ENCODE data around the gene MEGF11.

MEGF11 gene

GRCh38 chr15:65991721-65992483, 261.6 kb downstream of the MEGF11 start:
- DNase-seq (ENCODE audit: insufficient read length, low spot score): no peak
- TF ChIP-seq POLR2A (IDR thresholded peaks at IDR 0.05; ENCODE audit: low read depth, low read length) (no peak), PAX5 (IDR thresholded peaks at IDR 0.05; ENCODE audit: insufficient read depth, low read length, severe bottlenecking) (no peak), SPI1 (IDR thresholded peaks at IDR 0.05; ENCODE audit: low read depth, low read length) (no peak), TAF1 (IDR thresholded peaks at IDR 0.05; ENCODE audit: low read depth, low read length) (no peak), POLR2AphosphoS5 (IDR thresholded peaks at IDR 0.05; ENCODE audit: low read depth, low read length) (no peak), POU2F2 (IDR thresholded peaks at IDR 0.05; ENCODE audit: low read depth, low read length) (no peak)
- no peak for FAIRE-seq

DNA sequence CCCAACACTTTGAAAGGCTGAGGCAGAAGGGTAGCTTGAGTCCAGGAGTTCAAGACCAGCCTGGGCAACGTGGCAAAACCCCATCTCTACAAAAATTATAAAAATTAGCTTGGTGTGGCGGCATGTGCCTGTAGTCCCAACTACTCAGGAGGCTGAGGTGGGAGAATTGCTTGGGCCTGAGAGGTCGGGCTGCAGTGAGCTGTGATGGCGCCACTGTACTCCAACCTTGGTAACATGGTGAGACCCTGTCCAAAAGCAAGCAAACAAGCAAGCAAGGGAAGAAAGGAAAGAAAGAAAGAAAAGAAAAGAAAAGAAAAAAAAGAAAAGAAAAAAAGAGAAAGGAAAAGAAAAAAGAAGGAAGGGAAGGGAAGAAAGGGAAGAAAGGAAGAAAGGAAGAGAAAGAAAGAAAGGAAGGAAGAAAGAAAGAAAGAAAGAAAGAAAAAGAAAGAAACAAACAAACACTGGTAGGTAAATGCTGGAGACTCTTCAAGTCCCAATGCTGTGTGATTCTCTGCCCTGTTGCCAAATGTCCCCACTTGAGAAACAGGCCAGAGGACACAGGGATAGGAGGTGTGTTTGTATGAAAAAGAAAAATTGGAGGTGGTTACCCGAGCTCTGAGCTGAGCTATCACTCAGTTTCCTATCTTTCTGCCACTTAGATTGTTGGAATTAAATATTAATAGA, 263.1 kb downstream of the MEGF11 start:
- FAIRE-seq (no peak), DNase-seq (ENCODE audit: insufficient read length, low spot score) (no peak)
- no peak for TF ChIP-seq POU2F2 (IDR thresholded peaks at IDR 0.05; ENCODE audit: low read depth, low read length)
- no peak for TF ChIP-seq POLR2AphosphoS5 (IDR thresholded peaks at IDR 0.05; ENCODE audit: low read depth, low read length)
- TF ChIP-seq SPI1 (IDR thresholded peaks at IDR 0.05; ENCODE audit: low read depth, low read length): no peak
- no peak for TF ChIP-seq POLR2A (IDR thresholded peaks at IDR 0.05; ENCODE audit: low read depth, low read length)

GRCh38 chr15:65987100-65987499, 266.4 kb downstream of the MEGF11 start:
- TF ChIP-seq TAF1 (IDR thresholded peaks at IDR 0.05; ENCODE audit: low read depth, low read length): no peak
- TF ChIP-seq SPI1 (IDR thresholded peaks at IDR 0.05; ENCODE audit: low read depth, low read length): no peak
- no peak for TF ChIP-seq POU2F2 (IDR thresholded peaks at IDR 0.05; ENCODE audit: low read depth, low read length)
- no peak for TF ChIP-seq POLR2AphosphoS5 (IDR thresholded peaks at IDR 0.05; ENCODE audit: low read depth, low read length)
- no peak for TF ChIP-seq PAX5 (IDR thresholded peaks at IDR 0.05; ENCODE audit: insufficient read depth, low read length, severe bottlenecking)
- no peak for TF ChIP-seq POLR2A (IDR thresholded peaks at IDR 0.05; ENCODE audit: low read depth, low read length)
- FAIRE-seq (no peak), DNase-seq (ENCODE audit: insufficient read length, low spot score) (no peak)

DNA sequence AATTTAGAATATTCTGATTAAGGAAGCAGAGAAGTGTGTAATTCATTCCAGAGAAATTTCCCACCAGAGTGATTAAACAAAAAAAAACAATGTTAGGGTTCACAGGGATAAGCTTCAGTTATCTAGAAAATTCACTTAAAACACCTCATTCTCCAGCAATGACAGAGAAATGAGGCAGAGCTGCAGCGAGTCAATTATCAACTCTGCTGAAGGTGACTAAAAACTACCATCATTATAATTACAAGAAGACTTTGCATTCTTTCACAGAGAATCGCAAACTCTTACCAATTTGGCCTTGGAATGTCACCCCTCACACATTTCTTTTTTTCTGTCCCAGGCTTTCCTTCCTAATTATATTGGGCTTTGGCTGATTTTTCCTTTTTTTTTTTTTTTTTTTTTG, 267.1 kb downstream of the MEGF11 start:
- FAIRE-seq: no peak
- no peak for DNase-seq (ENCODE audit: insufficient read length, low spot score)

GRCh38 chr15:65985387-65985786, 268.2 kb downstream of the MEGF11 start:
- TF ChIP-seq TAF1 (IDR thresholded peaks at IDR 0.05; ENCODE audit: low read depth, low read length): no peak
- no peak for TF ChIP-seq PAX5 (IDR thresholded peaks at IDR 0.05; ENCODE audit: insufficient read depth, low read length, severe bottlenecking)
- no peak for TF ChIP-seq POLR2A (IDR thresholded peaks at IDR 0.05; ENCODE audit: low read depth, low read length)
- no peak for TF ChIP-seq POU2F2 (IDR thresholded peaks at IDR 0.05; ENCODE audit: low read depth, low read length)
- TF ChIP-seq POLR2AphosphoS5 (IDR thresholded peaks at IDR 0.05; ENCODE audit: low read depth, low read length): no peak
- no peak for TF ChIP-seq SPI1 (IDR thresholded peaks at IDR 0.05; ENCODE audit: low read depth, low read length)
- FAIRE-seq (no peak), DNase-seq (ENCODE audit: insufficient read length, low spot score) (no peak)

More for the DNA sequence above, 267.1 kb downstream of the MEGF11 start:
- no peak for TF ChIP-seq POLR2A (IDR thresholded peaks at IDR 0.05; ENCODE audit: low read depth, low read length)
- TF ChIP-seq POLR2AphosphoS5 (IDR thresholded peaks at IDR 0.05; ENCODE audit: low read depth, low read length): no peak
- no peak for TF ChIP-seq TAF1 (IDR thresholded peaks at IDR 0.05; ENCODE audit: low read depth, low read length)
- no peak for TF ChIP-seq POU2F2 (IDR thresholded peaks at IDR 0.05; ENCODE audit: low read depth, low read length)
- TF ChIP-seq SPI1 (IDR thresholded peaks at IDR 0.05; ENCODE audit: low read depth, low read length): no peak
- no peak for TF ChIP-seq PAX5 (IDR thresholded peaks at IDR 0.05; ENCODE audit: insufficient read depth, low read length, severe bottlenecking)

GRCh38 chr15:65982627-65983322, 270.8 kb downstream of the MEGF11 start:
- DNase-seq (ENCODE audit: insufficient read length, low spot score) (no peak), FAIRE-seq (no peak)
- TF ChIP-seq POU2F2 (IDR thresholded peaks at IDR 0.05; ENCODE audit: low read depth, low read length): no peak
- no peak for TF ChIP-seq POLR2AphosphoS5 (IDR thresholded peaks at IDR 0.05; ENCODE audit: low read depth, low read length)
- no peak for TF ChIP-seq TAF1 (IDR thresholded peaks at IDR 0.05; ENCODE audit: low read depth, low read length)
- no peak for TF ChIP-seq POLR2A (IDR thresholded peaks at IDR 0.05; ENCODE audit: low read depth, low read length)
- TF ChIP-seq PAX5 (IDR thresholded peaks at IDR 0.05; ENCODE audit: insufficient read depth, low read length, severe bottlenecking): no peak

DNA sequence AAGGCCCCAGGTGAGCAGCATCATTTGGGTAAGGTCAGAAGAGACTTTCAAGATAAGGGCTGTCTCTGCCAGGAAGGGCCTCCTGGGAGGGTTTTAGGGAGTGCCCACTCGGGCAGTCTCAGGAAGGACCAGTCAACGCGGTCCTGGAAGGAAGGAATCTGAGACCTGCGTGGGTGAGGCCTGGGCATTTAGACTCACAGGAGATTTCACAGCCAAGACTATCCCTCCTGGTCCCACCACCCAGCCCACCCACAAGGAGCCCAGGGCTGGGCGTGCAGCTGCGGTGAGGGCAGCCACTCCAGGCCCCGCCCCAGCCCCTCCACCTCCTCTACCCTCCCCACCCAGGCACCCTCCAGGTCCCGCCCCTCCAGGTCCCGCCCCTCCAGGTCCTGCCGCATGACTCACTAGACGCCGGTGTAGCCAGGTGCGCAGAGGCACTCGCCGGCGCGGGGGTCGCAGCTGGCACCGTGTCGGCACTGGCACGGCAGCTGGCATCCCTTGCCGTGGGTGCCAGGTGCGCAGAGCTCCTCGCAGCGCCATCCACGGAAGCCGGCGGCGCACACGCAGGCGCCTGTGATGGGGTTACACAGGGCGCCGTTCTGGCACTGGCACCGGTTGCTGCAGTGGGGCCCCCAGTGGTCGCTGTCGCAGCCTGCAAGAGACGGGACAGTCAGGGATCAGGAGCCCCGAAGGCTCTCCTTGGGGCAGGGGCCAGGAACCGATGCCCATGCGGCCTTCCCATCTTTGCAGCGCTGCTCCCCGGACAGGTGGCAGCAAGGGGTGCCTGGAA, 271.5 kb downstream of the MEGF11 start:
- DNase-seq (ENCODE audit: insufficient read length, low spot score) (peak; percentile 74), FAIRE-seq (peak; percentile 43)
- TF ChIP-seq POLR2A (IDR thresholded peaks at IDR 0.05; ENCODE audit: low read depth, low read length) (no peak), POU2F2 (IDR thresholded peaks at IDR 0.05; ENCODE audit: low read depth, low read length) (no peak), TAF1 (IDR thresholded peaks at IDR 0.05; ENCODE audit: low read depth, low read length) (no peak), PAX5 (IDR thresholded peaks at IDR 0.05; ENCODE audit: insufficient read depth, low read length, severe bottlenecking) (no peak), POLR2AphosphoS5 (IDR thresholded peaks at IDR 0.05; ENCODE audit: low read depth, low read length) (no peak), SPI1 (IDR thresholded peaks at IDR 0.05; ENCODE audit: low read depth, low read length) (no peak)

DNA sequence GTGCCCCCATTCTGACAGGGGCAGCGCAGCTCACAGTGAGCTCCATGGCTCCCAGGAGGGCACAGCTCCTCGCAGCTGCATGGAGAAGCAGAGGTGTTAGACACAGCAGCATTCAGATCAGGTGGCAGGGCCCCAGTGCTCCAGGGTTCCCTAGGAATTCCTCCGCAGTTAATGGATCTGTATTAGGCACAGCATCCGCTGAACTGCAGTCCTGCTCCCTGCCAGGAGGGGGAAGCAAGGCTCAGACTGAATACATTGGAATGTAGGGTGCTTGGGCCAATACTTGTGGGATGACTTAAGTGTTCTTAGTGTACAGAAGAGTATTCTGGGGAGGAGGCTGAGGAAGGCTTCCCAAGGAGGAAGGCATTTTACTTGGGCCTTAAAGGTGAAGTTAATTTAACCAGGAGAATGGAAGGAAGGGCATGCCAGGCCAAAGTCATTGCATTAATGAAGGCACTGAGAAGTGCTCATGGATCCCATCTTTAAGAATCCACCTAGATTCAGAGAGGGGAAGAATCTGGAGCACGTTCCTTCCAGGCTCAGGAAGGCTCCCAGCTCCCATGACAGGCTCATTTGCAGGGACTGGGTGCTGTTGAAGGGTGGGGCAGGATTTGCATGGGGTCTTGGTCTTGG, 272.6 kb downstream of the MEGF11 start:
- FAIRE-seq: peak; percentile 9
- TF ChIP-seq POLR2A (IDR thresholded peaks at IDR 0.05; ENCODE audit: low read depth, low read length) (no peak), POLR2AphosphoS5 (IDR thresholded peaks at IDR 0.05; ENCODE audit: low read depth, low read length) (no peak), SPI1 (IDR thresholded peaks at IDR 0.05; ENCODE audit: low read depth, low read length) (no peak), POU2F2 (IDR thresholded peaks at IDR 0.05; ENCODE audit: low read depth, low read length) (no peak), PAX5 (IDR thresholded peaks at IDR 0.05; ENCODE audit: insufficient read depth, low read length, severe bottlenecking) (no peak), TAF1 (IDR thresholded peaks at IDR 0.05; ENCODE audit: low read depth, low read length) (no peak)
- DNase-seq (ENCODE audit: insufficient read length, low spot score): no peak

Data from GM12891 (cell line).